GM03348 (cell line): ENCODE results near the gene MPL.

Source experiments
- DNase-seq: peaks from one replicate; pipeline ENCODE4 v3.0.0; 2012; ENCODE audit warnings: low spot score

MPL gene

GRCh38 chr1:43306688-43307457 lies 30.7 kb upstream of the MPL start:
- DNase-seq, result no peak

- no peak for DNase-seq
Observed at GRCh38 chr1:43307458-43308158, 30.0 kb upstream of the MPL start.

GRCh38 chr1:43308635-43309404 lies 28.8 kb upstream of the MPL start:
- no peak for DNase-seq

- DNase-seq, result no peak
Observed at GRCh38 chr1:43309405-43310025, 28.1 kb upstream of the MPL start.

- no peak for DNase-seq
Observed at GRCh38 chr1:43311521-43311920, 26.1 kb upstream of the MPL start.

GRCh38 chr1:43312212-43312623 lies 25.4 kb upstream of the MPL start:
- no peak for DNase-seq

GRCh38 chr1:43312663-43313515 lies 24.7 kb upstream of the MPL start:
- no peak for DNase-seq

GRCh38 chr1:43313771-43314170 lies 23.8 kb upstream of the MPL start:
- DNase-seq, result no peak

- no peak for DNase-seq
Observed at GRCh38 chr1:43314233-43314632, 23.4 kb upstream of the MPL start.

- no peak for DNase-seq
Observed at GRCh38 chr1:43315481-43315880, 22.1 kb upstream of the MPL start.

GRCh38 chr1:43315963-43316737 lies 21.5 kb upstream of the MPL start:
- DNase-seq, result no peak

- no peak for DNase-seq
Observed at GRCh38 chr1:43316738-43317520, 20.7 kb upstream of the MPL start.

- DNase-seq, result no peak
Observed at GRCh38 chr1:43317817-43318471, 19.7 kb upstream of the MPL start.

GRCh38 chr1:43318831-43319230 lies 18.8 kb upstream of the MPL start:
- DNase-seq, result no peak

- DNase-seq, result no peak
Observed at GRCh38 chr1:43319288-43319687, 18.3 kb upstream of the MPL start.

- DNase-seq, result no peak
Observed at GRCh38 chr1:43319766-43320165, 17.9 kb upstream of the MPL start.

- no peak for DNase-seq
Observed at GRCh38 chr1:43321331-43321891, 16.2 kb upstream of the MPL start.

GRCh38 chr1:43322506-43322905 lies 15.1 kb upstream of the MPL start:
- DNase-seq, result no peak

GRCh38 chr1:43324810-43325209 lies 12.8 kb upstream of the MPL start:
- no peak for DNase-seq
